ENCODE data around the gene CNTNAP2. TPM values are rescaled to one million over a fixed set of nuclear protein-coding genes. Genes with fewer than 3 reads are reported as not detected.

Gene CNTNAP2
- total RNA-seq, 6 experiments from 2014 or later = 1.8 to 8.1 (median 3.9) TPM

DNA sequence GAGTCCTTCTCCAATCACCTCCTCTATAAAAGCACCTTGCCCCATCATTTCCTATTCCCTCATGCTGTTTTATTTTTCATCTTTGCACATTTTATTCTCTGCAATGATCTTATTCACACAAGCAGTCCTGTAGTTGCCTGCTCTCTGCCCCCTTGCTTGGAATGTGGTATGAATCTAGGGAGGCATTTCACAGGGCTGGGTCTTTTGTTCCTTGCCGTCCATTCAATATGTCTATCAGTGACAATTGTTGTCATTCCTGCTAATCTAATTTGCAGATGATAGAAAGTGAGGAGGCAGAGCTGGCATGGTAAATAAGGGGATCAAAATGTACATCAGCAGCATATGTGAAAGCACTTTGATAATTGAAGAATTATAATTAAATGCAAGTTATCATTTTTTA, 2227.8 kb downstream of the CNTNAP2 start:
- H3K36me3 ChIP-seq = no peaks in the 10 kb centered on the region
- no peak overlapping the region for H3K4me3 ChIP-seq
- no peaks in the 10 kb centered on the region for H3K27me3 ChIP-seq
- DNase-seq (no peak), ATAC-seq (no peak)
- 56% methylated on average over 1 of the region's 1 CpG for WGBS (ENCODE audit: insufficient coverage, low coverage, low lambda C conversion rate, missing lambda C conversion rate)
- H3K27ac ChIP-seq = no peak overlapping the region
- H3K9me3 ChIP-seq = no peaks in the 10 kb centered on the region
- TF ChIP-seq POLR2A (IDR thresholded peaks at IDR 0.05) (no peak), CTCF (IDR thresholded peaks at IDR 0.05) (no peak)
- intact Hi-C loops (cut with DNase I) = no loop called here
- H3K4me1 ChIP-seq = peaks cover 0 to 3% (median 0%) of the 10 kb centered on the region in 4 donors

- intact Hi-C loops (cut with DNase I) = no loop called here
- Histone ChIP-seq H3K27me3 (no peaks in the 10 kb centered on the region), H3K9me3 (no peaks in the 10 kb centered on the region), H3K4me3 (no peak overlapping the region), H3K36me3 (no peaks in the 10 kb centered on the region), H3K4me1 (no peaks in the 10 kb centered on the region), H3K27ac (no peak overlapping the region)
- DNase-seq = no peak
- TF ChIP-seq POLR2A (IDR thresholded peaks at IDR 0.05) (no peak), CTCF (IDR thresholded peaks at IDR 0.05) (no peak)
- 81% methylated on average over 5 of the region's 5 CpGs for WGBS (ENCODE audit: insufficient coverage, low coverage, low lambda C conversion rate, missing lambda C conversion rate)
- no peak for ATAC-seq
Observed at GRCh38 chr7:148347981-148348380, 2231.4 kb downstream of the CNTNAP2 start.

DNA sequence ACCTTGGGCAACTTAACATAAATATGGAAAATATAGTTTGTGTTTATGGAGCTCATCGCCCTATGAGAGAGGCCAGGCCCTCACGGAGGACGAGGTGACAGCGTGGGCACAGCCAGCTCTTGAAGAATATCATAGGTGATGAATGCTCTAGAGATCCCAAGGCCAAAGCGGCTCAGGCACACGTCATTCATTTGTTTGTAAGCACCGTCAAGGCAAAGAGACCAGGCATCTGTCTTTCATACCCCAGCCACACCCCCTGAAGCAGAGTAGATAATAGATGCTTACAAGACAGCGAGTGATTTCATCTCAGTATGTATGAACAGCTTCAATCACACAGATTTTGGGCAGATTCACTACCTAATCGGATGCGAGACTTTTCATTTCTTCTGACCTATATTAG, 2231.9 kb downstream of the CNTNAP2 start:
- Histone ChIP-seq H3K4me1 (no peaks in the 10 kb centered on the region), H3K4me3 (no peak overlapping the region), H3K9me3 (no peaks in the 10 kb centered on the region), H3K27me3 (no peaks in the 10 kb centered on the region), H3K36me3 (no peaks in the 10 kb centered on the region), H3K27ac (no peak overlapping the region)
- WGBS (ENCODE audit: insufficient coverage, low coverage, low lambda C conversion rate, missing lambda C conversion rate) = 85% methylated on average over 8 of the region's 10 CpGs
- intact Hi-C loops (cut with DNase I) = no loop called here
- DNase-seq (no peak), ATAC-seq (no peak)
- TF ChIP-seq CTCF (IDR thresholded peaks at IDR 0.05) (no peak), POLR2A (IDR thresholded peaks at IDR 0.05) (no peak)

- peaks cover 0 to 9% (median 4%) of the 10 kb centered on the region in 4 donors for H3K4me1 ChIP-seq
- H3K4me3 ChIP-seq = no peak overlapping the region
- H3K27ac ChIP-seq = no peak overlapping the region
- H3K27me3 ChIP-seq = no peaks in the 10 kb centered on the region
- 15% methylated on average over 5 of the region's 5 CpGs for WGBS (ENCODE audit: insufficient coverage, low coverage, low lambda C conversion rate, missing lambda C conversion rate)
- TF ChIP-seq POLR2A (IDR thresholded peaks at IDR 0.05) = no peak
- no peak for TF ChIP-seq CTCF (IDR thresholded peaks at IDR 0.05)
- DNase-seq = peak; percentile 33 to 80 (median 73)
- ATAC-seq = peak; percentile 90 to 99 (median 92)
- no peaks in the 10 kb centered on the region for H3K36me3 ChIP-seq
- no peaks in the 10 kb centered on the region for H3K9me3 ChIP-seq
- intact Hi-C loops (cut with DNase I) = no loop called here
Observed at GRCh38 chr7:148356303-148356702, 2239.7 kb downstream of the CNTNAP2 start.

GRCh38 chr7:148362541-148362940, 2245.9 kb downstream of the CNTNAP2 start:
- no peak overlapping the region for H3K27ac ChIP-seq
- H3K4me3 ChIP-seq = no peak overlapping the region
- intact Hi-C loops (cut with DNase I) = no loop called here
- 78% methylated on average over 2 of the region's 5 CpGs for WGBS (ENCODE audit: insufficient coverage, low coverage, low lambda C conversion rate, missing lambda C conversion rate)
- no peaks in the 10 kb centered on the region for H3K9me3 ChIP-seq
- ATAC-seq = no peak
- H3K4me1 ChIP-seq = no peaks in the 10 kb centered on the region
- H3K36me3 ChIP-seq = no peaks in the 10 kb centered on the region
- no peak for TF ChIP-seq POLR2A (IDR thresholded peaks at IDR 0.05)
- no peak for TF ChIP-seq CTCF (IDR thresholded peaks at IDR 0.05)
- no peaks in the 10 kb centered on the region for H3K27me3 ChIP-seq
- no peak for DNase-seq
